Trophoblast cell (in vitro differentiated cells and primary cell): ENCODE results near the gene ADA.
A peak's percentile ranks its signal among the peaks of the same experiment; 100 is the strongest.

Experiments used
- DNase-seq, 2 donors: peaks; one replicate each; pipeline ENCODE4 v3.0.0-alpha.2; 2016
- H2AFZ ChIP-seq: 2 replicates; pipeline ENCODE4 v1.6.1; 2013; ENCODE audit warnings: low read length, moderate library complexity, mild to moderate bottlenecking; ENCODE audit not compliant: insufficient read depth, poor library complexity
- H2AK5ac ChIP-seq: 2 replicates; pipeline ENCODE4 v1.6.1; 2013; ENCODE audit warnings: mild to moderate bottlenecking, low read length
- H2BK120ac ChIP-seq: 2 replicates; pipeline ENCODE4 v1.6.1; 2013; ENCODE audit warnings: low read length, mild to moderate bottlenecking, moderate library complexity; ENCODE audit not compliant: insufficient read depth, poor library complexity
- H2BK12ac ChIP-seq: 2 replicates; pipeline ENCODE4 v1.6.1; 2013; ENCODE audit warnings: mild to moderate bottlenecking, low read length, moderate library complexity
- H2BK5ac ChIP-seq: 2 replicates; pipeline ENCODE4 v1.6.1; 2013; ENCODE audit warnings: low read length, low read depth, moderate library complexity, mild to moderate bottlenecking; ENCODE audit not compliant: poor library complexity
- H3K14ac ChIP-seq: 2 replicates; pipeline ENCODE4 v1.6.1; 2013; ENCODE audit warnings: mild to moderate bottlenecking, low read length
- H3K18ac ChIP-seq: 2 replicates; pipeline ENCODE4 v1.6.1; 2013; ENCODE audit warnings: mild to moderate bottlenecking, low read length
- H3K23ac ChIP-seq: 2 replicates; pipeline ENCODE4 v1.6.1; 2013; ENCODE audit warnings: low read length
- H3K27ac ChIP-seq: 2 replicates; pipeline ENCODE4 v1.5.1; 2013; ENCODE audit warnings: low read depth, mild to moderate bottlenecking, inconsistent platforms, low read length, moderate library complexity
- H3K27me3 ChIP-seq: 2 replicates; pipeline ENCODE4 v1.6.1; 2013; ENCODE audit warnings: inconsistent platforms, mild to moderate bottlenecking, low read length, moderate library complexity; ENCODE audit not compliant: insufficient read depth
- H3K36me3 ChIP-seq, 2 experiments: 1 replicate in 1 of 2; 2 replicates in 1 of 2; pipeline ENCODE4 v1.6.1; 2013; ENCODE audit warnings: low read length in 2 of 2, mild to moderate bottlenecking in 2 of 2, moderate library complexity in 1 of 2; ENCODE audit not compliant: insufficient read depth in 2 of 2, control insufficient read depth in 1 of 2
- H3K4ac ChIP-seq: 2 replicates; pipeline ENCODE4 v1.6.1; 2013; ENCODE audit warnings: low read depth, mild to moderate bottlenecking, low read length, moderate library complexity
- H3K4me1 ChIP-seq, 2 experiments: 1 replicate in 1 of 2; 2 replicates in 1 of 2; pipeline ENCODE4 v1.6.1; 2013; ENCODE audit warnings: low read length in 2 of 2, mild to moderate bottlenecking in 2 of 2, moderate library complexity in 1 of 2; ENCODE audit not compliant: insufficient read depth in 2 of 2, control insufficient read depth in 1 of 2
- H3K4me2 ChIP-seq: 2 replicates; pipeline ENCODE4 v1.6.1; 2013; ENCODE audit warnings: inconsistent platforms, mild to moderate bottlenecking, low read length, moderate library complexity
- H3K4me3 ChIP-seq: 2 replicates; pipeline ENCODE4 v1.5.1; 2013; ENCODE audit warnings: mild to moderate bottlenecking, low read depth, low read length, inconsistent platforms
- H3K79me1 ChIP-seq: one replicate; pipeline ENCODE4 v1.6.1; 2013; ENCODE audit warnings: low read length
- H3K79me2 ChIP-seq: 2 replicates; pipeline ENCODE4 v1.6.1; 2013; ENCODE audit warnings: low read length, mild to moderate bottlenecking; ENCODE audit not compliant: control insufficient read depth, insufficient read depth, poor library complexity
- H3K9ac ChIP-seq: 2 replicates; pipeline ENCODE4 v1.6.1; 2013; ENCODE audit warnings: mild to moderate bottlenecking, low read length
- H3K9me3 ChIP-seq: 2 replicates; pipeline ENCODE4 v1.6.1; 2013; ENCODE audit warnings: low read depth, mild to moderate bottlenecking, control low read depth, inconsistent platforms, low read length; ENCODE audit not compliant: insufficient read depth
- H4K12ac ChIP-seq: 2 replicates; pipeline ENCODE4 v1.6.1; 2013; ENCODE audit warnings: low read depth, mild to moderate bottlenecking, low read length, moderate library complexity
- H4K8ac ChIP-seq: 2 replicates; pipeline ENCODE4 v1.6.1; 2013; ENCODE audit warnings: low read depth, mild to moderate bottlenecking, low read length, moderate library complexity
- H4K91ac ChIP-seq: one replicate; pipeline ENCODE4 v1.6.1; 2013; ENCODE audit warnings: low read depth, mild to moderate bottlenecking, low read length, moderate library complexity
- WGBS: extraction: QIAGEN DNeasy Blood & Tissue Kit; methylation state at CpG from one replicate; pipeline ENCODE4 v1.1.7; 2013; ENCODE audit warnings: missing lambda C conversion rate; ENCODE audit not compliant: insufficient read length, insufficient coverage; ENCODE audit errors: extremely low coverage; 5-methylcytosine and 5-hydroxymethylcytosine counted together

Gene ADA

DNA sequence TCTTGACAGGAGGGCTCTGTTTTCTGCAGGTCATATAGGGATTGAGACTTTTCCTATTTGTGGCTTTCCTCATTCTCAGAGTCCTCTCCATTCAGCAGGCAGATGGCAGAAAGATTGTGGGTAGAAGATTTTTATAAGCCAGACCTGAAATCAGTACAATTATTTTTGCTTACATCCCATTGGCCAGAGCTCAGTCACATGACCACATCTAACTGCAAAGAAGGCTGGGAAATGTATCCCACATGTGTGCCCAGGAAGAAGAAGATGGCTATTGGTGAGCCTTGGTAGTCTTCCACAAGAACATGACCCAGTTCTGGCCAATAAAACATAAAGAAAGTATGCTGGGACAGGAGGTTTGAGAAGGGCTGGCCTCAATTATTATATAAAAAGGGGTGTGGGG is 42.1 kb upstream of the ADA start:
- no peak overlapping the region for H3K14ac ChIP-seq
- H3K4me1 ChIP-seq, result peaks cover 8 to 11% of the 10 kb centered on the region in 2 experiments
- peaks cover 1% of the 10 kb centered on the region for H3K9me3 ChIP-seq

DNA sequence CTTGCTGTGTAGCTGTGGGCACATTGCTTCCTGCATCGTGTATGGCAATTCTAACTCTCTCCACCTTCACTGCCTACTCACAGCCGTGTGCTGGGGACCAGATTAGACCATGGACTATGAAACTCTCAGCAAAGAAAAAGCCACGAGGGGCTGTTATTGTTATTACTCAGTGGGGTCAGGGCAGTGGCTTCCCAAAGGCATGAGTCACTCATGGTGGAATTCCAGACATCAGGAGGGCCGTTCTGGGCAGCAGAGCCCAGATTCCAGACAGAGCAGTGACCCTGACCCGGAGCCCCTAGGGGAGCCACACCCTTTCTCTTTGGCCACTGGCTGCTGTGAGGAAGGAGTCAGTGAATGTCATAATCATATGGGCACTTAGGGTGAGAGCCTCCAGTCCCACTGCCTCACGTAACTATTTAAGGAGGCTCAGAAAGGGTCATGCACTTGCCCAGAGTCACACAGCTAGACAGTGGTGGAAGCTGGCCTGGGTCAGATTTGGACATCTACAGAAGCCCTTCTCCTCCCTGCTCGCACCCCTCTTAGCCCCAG is 41.5 kb upstream of the ADA start:
- Histone ChIP-seq H2BK12ac (peak overlapping the region; percentile 29), H4K91ac (peak overlapping the region; percentile 57), H3K18ac (no peak overlapping the region), H3K9ac (no peak overlapping the region), H2BK5ac (no peak overlapping the region), H2BK120ac (no peak overlapping the region), H4K12ac (no peak overlapping the region), H4K8ac (no peak overlapping the region), H3K79me2 (no peaks in the 10 kb centered on the region), H3K23ac (no peak overlapping the region), H3K4me2 (peak overlapping the region; percentile 31), H3K79me1 (peaks cover 7% of the 10 kb centered on the region), H3K27ac (peak overlapping the region; percentile 77), H3K4ac (no peak overlapping the region), H3K36me3 (no peaks in the 10 kb centered on the region), H3K27me3 (no peaks in the 10 kb centered on the region), H2AK5ac (peak overlapping the region; percentile 43), H3K4me1 (peaks cover 8 to 11% of the 10 kb centered on the region in 2 experiments), H3K4me3 (no peak overlapping the region), H3K14ac (no peak overlapping the region), H3K9me3 (peaks cover 1% of the 10 kb centered on the region), H2AFZ (no peak overlapping the region)
- WGBS, result no CpG with 5 or more reads among the region's 7 CpGs
- peak; percentile 98 for DNase-seq

More for the DNA sequence above, 42.1 kb upstream of the ADA start:
- H4K8ac ChIP-seq, result no peak overlapping the region
- H3K27me3 ChIP-seq, result no peaks in the 10 kb centered on the region
- peak overlapping the region; percentile 77 for H3K27ac ChIP-seq
- H3K23ac ChIP-seq, result no peak overlapping the region
- no peaks in the 10 kb centered on the region for H3K36me3 ChIP-seq
- no peak overlapping the region for H4K91ac ChIP-seq
- H2BK120ac ChIP-seq, result no peak overlapping the region
- H3K18ac ChIP-seq, result no peak overlapping the region
- H3K79me2 ChIP-seq, result no peaks in the 10 kb centered on the region
- H3K9ac ChIP-seq, result no peak overlapping the region
- no peak overlapping the region for H3K4me3 ChIP-seq
- peak overlapping the region; percentile 16 for H3K4me2 ChIP-seq
- H3K79me1 ChIP-seq, result peaks cover 7% of the 10 kb centered on the region
- DNase-seq, result no peak
- H2AK5ac ChIP-seq, result no peak overlapping the region
- H4K12ac ChIP-seq, result no peak overlapping the region
- H2BK12ac ChIP-seq, result no peak overlapping the region
- no peak overlapping the region for H2BK5ac ChIP-seq
- H3K4ac ChIP-seq, result no peak overlapping the region
- H2AFZ ChIP-seq, result no peak overlapping the region

DNA sequence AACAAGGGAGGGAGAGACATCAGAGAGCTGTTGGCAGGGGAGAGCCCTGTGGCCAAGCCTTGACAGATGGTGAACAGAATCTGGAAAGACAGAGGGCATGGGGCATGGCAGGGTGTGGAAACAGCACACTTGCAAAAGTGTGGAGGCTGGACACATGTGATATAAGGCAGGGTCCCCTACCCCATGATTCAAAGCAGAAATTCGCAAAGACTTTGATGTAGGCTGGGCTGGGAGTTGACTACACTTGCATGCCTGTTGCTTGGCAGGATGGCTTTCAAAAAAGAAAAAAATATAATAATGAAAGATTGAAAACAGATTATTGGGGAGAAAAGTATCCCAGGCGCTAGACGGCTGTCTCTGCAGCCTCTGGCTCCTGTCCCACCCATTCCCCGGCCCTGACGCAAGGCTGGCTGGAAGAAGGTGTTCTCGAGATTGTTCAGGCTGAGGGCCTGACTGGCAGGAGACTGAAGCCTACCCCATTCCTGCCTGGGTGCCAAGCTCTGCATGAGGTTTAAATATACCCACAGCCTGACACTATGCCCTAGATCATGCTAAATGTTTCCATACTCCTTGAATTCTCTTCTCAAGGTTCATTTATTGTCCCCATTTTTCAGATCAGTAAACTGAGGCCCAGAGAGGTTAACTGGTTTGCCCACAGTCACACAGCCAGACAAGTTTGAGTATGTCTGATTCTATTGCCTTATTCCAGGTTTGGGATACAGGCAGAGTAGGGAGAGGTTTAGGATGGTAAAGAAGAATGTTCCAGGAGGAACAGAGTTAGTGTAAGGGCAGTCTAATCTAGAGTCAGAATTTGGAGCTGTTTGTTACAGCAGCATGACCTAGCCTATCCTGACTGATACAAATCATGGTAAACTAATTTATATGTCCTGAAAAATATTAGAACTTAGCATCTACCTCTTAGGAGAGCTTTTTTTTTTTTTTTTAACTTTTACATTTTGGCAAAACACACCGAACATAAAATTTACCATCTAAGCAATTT is 40.2 kb upstream of the ADA start:
- Histone ChIP-seq H3K18ac (no peak overlapping the region), H4K8ac (no peak overlapping the region), H2AK5ac (peak overlapping the region; percentile 15), H3K9me3 (peaks cover 1% of the 10 kb centered on the region), H3K4ac (no peak overlapping the region), H4K12ac (no peak overlapping the region), H2AFZ (no peak overlapping the region), H3K79me1 (peaks cover 7% of the 10 kb centered on the region), H4K91ac (no peak overlapping the region), H3K4me2 (no peak overlapping the region), H3K4me1 (peaks cover 8 to 11% of the 10 kb centered on the region in 2 experiments), H2BK120ac (no peak overlapping the region), H2BK12ac (peak overlapping the region; percentile 51), H3K14ac (no peak overlapping the region), H2BK5ac (no peak overlapping the region), H3K9ac (no peak overlapping the region), H3K27me3 (no peaks in the 10 kb centered on the region), H3K27ac (no peak overlapping the region), H3K4me3 (no peak overlapping the region), H3K79me2 (no peaks in the 10 kb centered on the region), H3K23ac (no peak overlapping the region), H3K36me3 (no peaks in the 10 kb centered on the region)
- no CpG with 5 or more reads among the region's 7 CpGs for WGBS
- DNase-seq, result no peak

DNA sequence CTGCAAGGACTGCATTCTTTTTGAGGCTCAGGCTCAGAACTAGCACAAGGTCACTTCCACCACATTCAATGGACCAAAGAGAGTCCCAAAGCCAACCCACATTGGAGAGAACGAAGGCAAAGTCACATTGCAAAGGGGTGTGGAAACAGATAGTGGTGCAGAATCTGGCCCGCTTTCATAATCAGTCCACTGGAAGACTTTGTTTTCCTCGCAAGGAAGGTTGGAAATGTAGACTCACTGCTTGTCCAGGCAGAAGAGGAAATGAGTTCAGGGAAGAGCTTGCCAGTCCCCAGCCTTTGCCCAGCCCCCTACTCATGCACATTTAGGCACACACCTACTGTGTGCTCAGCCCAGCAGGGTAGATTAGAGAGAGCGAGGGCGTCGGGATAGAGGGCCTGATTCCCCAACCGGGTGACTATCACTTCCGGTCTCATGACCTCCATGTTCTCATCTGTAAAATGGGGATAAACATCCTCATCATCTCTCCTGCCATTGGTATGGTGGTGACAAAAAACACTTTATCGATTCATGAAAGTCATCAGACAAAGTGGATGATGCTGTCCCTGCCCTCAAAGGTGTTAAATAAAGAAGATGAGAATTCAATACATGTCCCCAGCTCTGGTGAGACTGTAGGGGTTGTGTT is 39.4 kb upstream of the ADA start:
- H3K18ac ChIP-seq, result no peak overlapping the region
- no peak overlapping the region for H4K8ac ChIP-seq
- H2BK12ac ChIP-seq, result peak overlapping the region; percentile 10
- no peaks in the 10 kb centered on the region for H3K79me2 ChIP-seq
- H3K9me3 ChIP-seq, result peaks cover 1% of the 10 kb centered on the region
- no peak overlapping the region for H2AFZ ChIP-seq
- no peak overlapping the region for H3K4me3 ChIP-seq
- no peak overlapping the region for H4K12ac ChIP-seq
- no peak overlapping the region for H2BK5ac ChIP-seq
- H3K9ac ChIP-seq, result no peak overlapping the region
- no peak overlapping the region for H2BK120ac ChIP-seq
- H3K27me3 ChIP-seq, result no peaks in the 10 kb centered on the region
- DNase-seq, result no peak
- no peak overlapping the region for H3K4ac ChIP-seq
- no peak overlapping the region for H4K91ac ChIP-seq
- no peak overlapping the region for H3K23ac ChIP-seq
- no peak overlapping the region for H3K27ac ChIP-seq
- H3K4me1 ChIP-seq, result peaks cover 8 to 11% of the 10 kb centered on the region in 2 experiments
- peaks cover 7% of the 10 kb centered on the region for H3K79me1 ChIP-seq
- H3K4me2 ChIP-seq, result no peak overlapping the region
- no CpG with 5 or more reads among the region's 9 CpGs for WGBS
- H2AK5ac ChIP-seq, result no peak overlapping the region
- no peak overlapping the region for H3K14ac ChIP-seq
- H3K36me3 ChIP-seq, result no peaks in the 10 kb centered on the region
